Liver (tissue), 9 donors: ENCODE data around the gene UNCX. TPM values are rescaled to one million over a fixed set of nuclear protein-coding genes. Genes with fewer than 3 reads are reported as not detected.

ENCODE experiments used
- DNase-seq: peaks from one replicate; pipeline ENCODE4 v3.0.0-alpha.2; 2017; ENCODE audit warnings: low spot score
- H3K27ac ChIP-seq, 2 donors: one replicate each; pipeline ENCODE4 v1.7.0; 2013; ENCODE audit warnings: inconsistent platforms in 2 of 2, low read length in 2 of 2, control low read depth in 1 of 2, low read depth in 1 of 2, mild to moderate bottlenecking in 1 of 2
- H3K27me3 ChIP-seq, 4 donors: one replicate each; pipeline versions ENCODE4 v1.6.1 to v1.7.0; 2013; ENCODE audit warnings: low read length in 3 of 4, inconsistent platforms in 1 of 4, mild to moderate bottlenecking in 1 of 4, moderate library complexity in 1 of 4; ENCODE audit not compliant: control insufficient read depth in 4 of 4, insufficient read depth in 4 of 4
- H3K36me3 ChIP-seq, 4 donors: one replicate each; pipeline versions ENCODE4 v1.6.1 to v1.7.0; 2013; ENCODE audit warnings: low read length in 3 of 4, mild to moderate bottlenecking in 3 of 4, low read depth in 1 of 4, moderate library complexity in 1 of 4; ENCODE audit not compliant: control insufficient read depth in 4 of 4, insufficient read depth in 3 of 4
- H3K4me1 ChIP-seq, 4 donors: one replicate each; pipeline versions ENCODE4 v1.6.1 to v1.7.0; 2013; ENCODE audit warnings: low read length in 3 of 4, mild to moderate bottlenecking in 3 of 4, moderate library complexity in 1 of 4; ENCODE audit not compliant: control insufficient read depth in 4 of 4, insufficient read depth in 4 of 4
- H3K4me3 ChIP-seq, 3 donors: one replicate each; pipeline versions ENCODE4 v1.6.1 to v1.7.0; 2013; ENCODE audit warnings: low read length in 3 of 3, control low read depth in 1 of 3, low read depth in 1 of 3, mild to moderate bottlenecking in 1 of 3
- H3K9ac ChIP-seq, 2 donors: one replicate each; pipeline ENCODE4 v1.7.0; 2013; ENCODE audit warnings: low read length in 2 of 2, mild to moderate bottlenecking in 2 of 2, moderate library complexity in 2 of 2, control low read depth in 1 of 2, low read depth in 1 of 2
- H3K9me3 ChIP-seq, 4 donors: one replicate each; pipeline versions ENCODE4 v1.6.1 to v1.7.0; 2013; ENCODE audit warnings: low read length in 3 of 4; ENCODE audit not compliant: control insufficient read depth in 4 of 4
- ATF3 ChIP-seq: IDR thresholded peaks from 2 replicates; pipeline ENCODE4 v1.6.1; 2016; ENCODE audit warnings: antibody characterized with exemption
- EGR1 ChIP-seq, 2 donors: IDR thresholded peaks; 2 replicates each; pipeline ENCODE4 v1.6.1; 2016 to 2018; ENCODE audit warnings: antibody characterized with exemption in 2 of 2, low read depth in 2 of 2
- FOXA1 ChIP-seq: IDR thresholded peaks from 2 replicates; pipeline ENCODE4 v1.6.1; 2016; ENCODE audit warnings: antibody characterized with exemption
- FOXA2 ChIP-seq: IDR thresholded peaks from 2 replicates; pipeline ENCODE4 v1.6.1; 2016; ENCODE audit warnings: antibody characterized with exemption
- GABPA ChIP-seq, 2 donors: IDR thresholded peaks in 1 of 2; conservative IDR thresholded peaks in 1 of 2; 2 replicates each; pipeline ENCODE4 v1.6.1; 2016; ENCODE audit warnings: antibody characterized with exemption in 2 of 2, mild to moderate bottlenecking in 1 of 2, moderate library complexity in 1 of 2
- HNF4A ChIP-seq, 2 donors: conservative IDR thresholded peaks; 2 replicates each; pipeline ENCODE4 v1.6.1; 2016; ENCODE audit warnings: antibody characterized with exemption in 2 of 2, mild to moderate bottlenecking in 2 of 2
- HNF4G ChIP-seq: IDR thresholded peaks from 2 replicates; pipeline ENCODE4 v1.6.1; 2016; ENCODE audit warnings: antibody characterized with exemption
- JUND ChIP-seq, 2 donors: IDR thresholded peaks; 2 replicates each; pipeline ENCODE4 v1.6.1; 2016; ENCODE audit warnings: antibody characterized with exemption in 2 of 2
- NR2F2 ChIP-seq: IDR thresholded peaks from 2 replicates; pipeline ENCODE4 v1.6.1; 2016; ENCODE audit warnings: antibody characterized with exemption
- RAD21 ChIP-seq, 2 donors: IDR thresholded peaks; 2 replicates each; pipeline ENCODE4 v1.6.1; 2016; ENCODE audit warnings: antibody characterized with exemption in 2 of 2, mild to moderate bottlenecking in 2 of 2
- RXRA ChIP-seq, 2 donors: IDR thresholded peaks; 2 replicates each; pipeline ENCODE4 v1.6.1; 2017 to 2018; ENCODE audit warnings: antibody characterized with exemption in 2 of 2, mild to moderate bottlenecking in 1 of 2
- SP1 ChIP-seq: IDR thresholded peaks from 2 replicates; pipeline ENCODE4 v1.6.1; 2018; ENCODE audit warnings: antibody characterized with exemption, mild to moderate bottlenecking
- TAF1 ChIP-seq: conservative IDR thresholded peaks from 2 replicates; pipeline ENCODE4 v1.6.1; 2016; ENCODE audit warnings: antibody characterized with exemption, mild to moderate bottlenecking
- YY1 ChIP-seq: IDR thresholded peaks from 2 replicates; pipeline ENCODE4 v1.6.1; 2016; ENCODE audit warnings: antibody characterized with exemption, mild to moderate bottlenecking
- WGBS: extraction: QIAGEN DNeasy Blood & Tissue Kit; methylation state at CpG from one replicate; pipeline ENCODE4 v1.1.7; 2013; 5-methylcytosine and 5-hydroxymethylcytosine counted together
- polyA plus RNA-seq, 2 donors: library from polyadenylated mRNA; stranded (reverse) in 1 of 2; unstranded in 1 of 2; fragments of 200-250 nt in 1 of 2; fragments of >200 nt in 1 of 2; fragmentation: Nextera tagmentation in 1 of 2; extraction: Ambion mirVana in 1 of 2; gene quantifications; one replicate each; pipeline versions ENCODE4 v1.2.1 to v1.2.3, GENCODE V29; 2013 to 2015
- total RNA-seq, 2 donors: library from RNA; depleted of rRNA; stranded (reverse); fragments of >200 nt; gene quantifications; one replicate each; pipeline ENCODE4 v1.2.3, GENCODE V29; 2014
- TF ChIP-seq, protein P1 (sequence below): IDR thresholded peaks from 2 replicates; pipeline ENCODE4 v1.6.1; 2016; ENCODE audit warnings: antibody characterized with exemption
- TF ChIP-seq, protein P2 (sequence below): IDR thresholded peaks from 2 replicates; pipeline ENCODE4 v1.6.1; 2016; ENCODE audit warnings: antibody characterized with exemption
- TF ChIP-seq, protein P3 (sequence below): fragments of 150-350 bp; IDR thresholded peaks from 2 replicates; pipeline ENCODE4 v1.5.1; 2017; ENCODE audit warnings: improper control_type of control experiment, low read depth, low read length; ENCODE audit not compliant: missing input control
- donor health status: healthy.
- donor health status: healthy.
- donor health status: healthy.
- donor health status: healthy.
- donor health status: healthy.

Gene UNCX
- total and polyA plus RNA-seq, 4 donors, result not detected

- H3K36me3 ChIP-seq, result no peaks in the 10 kb centered on the region
- TF ChIP-seq JUND (IDR thresholded peaks at IDR 0.05) (no peak), HNF4A (conservative IDR thresholded peaks at IDR 0.05) (no peak), FOXA2 (no peak), SP1 (no peak), RXRA (IDR thresholded peaks at IDR 0.05) (no peak), EGR1 (IDR thresholded peaks at IDR 0.05; ENCODE audit: low read depth in 2 of 2) (no peak), GABPA (IDR thresholded peaks at IDR 0.05 in 1 of 2, conservative IDR thresholded peaks at IDR 0.05 in 1 of 2) (no peak), FOXA1 (no peak), NR2F2 (no peak)
- TF ChIP-seq, protein P1, sequence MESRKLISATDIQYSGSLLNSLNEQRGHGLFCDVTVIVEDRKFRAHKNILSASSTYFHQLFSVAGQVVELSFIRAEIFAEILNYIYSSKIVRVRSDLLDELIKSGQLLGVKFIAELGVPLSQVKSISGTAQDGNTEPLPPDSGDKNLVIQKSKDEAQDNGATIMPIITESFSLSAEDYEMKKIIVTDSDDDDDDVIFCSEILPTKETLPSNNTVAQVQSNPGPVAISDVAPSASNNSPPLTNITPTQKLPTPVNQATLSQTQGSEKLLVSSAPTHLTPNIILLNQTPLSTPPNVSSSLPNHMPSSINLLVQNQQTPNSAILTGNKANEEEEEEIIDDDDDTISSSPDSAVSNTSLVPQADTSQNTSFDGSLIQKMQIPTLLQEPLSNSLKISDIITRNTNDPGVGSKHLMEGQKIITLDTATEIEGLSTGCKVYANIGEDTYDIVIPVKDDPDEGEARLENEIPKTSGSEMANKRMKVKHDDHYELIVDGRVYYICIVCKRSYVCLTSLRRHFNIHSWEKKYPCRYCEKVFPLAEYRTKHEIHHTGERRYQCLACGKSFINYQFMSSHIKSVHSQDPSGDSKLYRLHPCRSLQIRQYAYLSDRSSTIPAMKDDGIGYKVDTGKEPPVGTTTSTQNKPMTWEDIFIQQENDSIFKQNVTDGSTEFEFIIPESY, result no peak
- 74% methylated on average over 18 of the region's 18 CpGs for WGBS
- no peak overlapping the region for H3K4me3 ChIP-seq
- no peak overlapping the region for H3K27ac ChIP-seq
- peaks cover 0 to 8% (median 3%) of the 10 kb centered on the region in 4 donors for H3K27me3 ChIP-seq
- no peaks in the 10 kb centered on the region for H3K9me3 ChIP-seq
- DNase-seq, result no peak
- no peak overlapping the region for H3K9ac ChIP-seq
- no peaks in the 10 kb centered on the region for H3K4me1 ChIP-seq
Observed at GRCh38 chr7:1214516-1214915, 18.2 kb upstream of the UNCX start.

GRCh38 chr7:1218541-1219165 lies 14.0 kb upstream of the UNCX start:
- no peaks in the 10 kb centered on the region for H3K36me3 ChIP-seq
- no peak overlapping the region for H3K4me3 ChIP-seq
- WGBS, result 73% methylated on average over 24 of the region's 24 CpGs
- H3K9me3 ChIP-seq, result no peaks in the 10 kb centered on the region
- no peak overlapping the region for H3K9ac ChIP-seq
- H3K27ac ChIP-seq, result no peak overlapping the region
- no peak for DNase-seq
- TF ChIP-seq FOXA2, result no peak
- TF ChIP-seq, protein P2, sequence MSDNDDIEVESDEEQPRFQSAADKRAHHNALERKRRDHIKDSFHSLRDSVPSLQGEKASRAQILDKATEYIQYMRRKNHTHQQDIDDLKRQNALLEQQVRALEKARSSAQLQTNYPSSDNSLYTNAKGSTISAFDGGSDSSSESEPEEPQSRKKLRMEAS, result no peak
- TF ChIP-seq, protein P1, result no peak
- TF ChIP-seq TAF1, result no peak
- H3K4me1 ChIP-seq, result no peaks in the 10 kb centered on the region
- peaks cover 0 to 11% (median 9%) of the 10 kb centered on the region in 4 donors for H3K27me3 ChIP-seq

- H3K36me3 ChIP-seq, result no peaks in the 10 kb centered on the region
- no peak for DNase-seq
- no peak overlapping the region for H3K27ac ChIP-seq
- no peak overlapping the region for H3K9ac ChIP-seq
- peaks cover 3 to 12% (median 11%) of the 10 kb centered on the region in 4 donors for H3K27me3 ChIP-seq
- no peaks in the 10 kb centered on the region for H3K4me1 ChIP-seq
- H3K9me3 ChIP-seq, result no peaks in the 10 kb centered on the region
- H3K4me3 ChIP-seq, result no peak overlapping the region
- WGBS, result 52% methylated on average over 9 of the region's 9 CpGs
- TF ChIP-seq YY1, result no peak
- no peak for TF ChIP-seq NR2F2
- no peak for TF ChIP-seq HNF4A (conservative IDR thresholded peaks at IDR 0.05)
- TF ChIP-seq HNF4G, result no peak
- TF ChIP-seq TAF1, result no peak
- TF ChIP-seq FOXA2, result no peak
- no peak for TF ChIP-seq RXRA (IDR thresholded peaks at IDR 0.05)
- TF ChIP-seq, protein P3, sequence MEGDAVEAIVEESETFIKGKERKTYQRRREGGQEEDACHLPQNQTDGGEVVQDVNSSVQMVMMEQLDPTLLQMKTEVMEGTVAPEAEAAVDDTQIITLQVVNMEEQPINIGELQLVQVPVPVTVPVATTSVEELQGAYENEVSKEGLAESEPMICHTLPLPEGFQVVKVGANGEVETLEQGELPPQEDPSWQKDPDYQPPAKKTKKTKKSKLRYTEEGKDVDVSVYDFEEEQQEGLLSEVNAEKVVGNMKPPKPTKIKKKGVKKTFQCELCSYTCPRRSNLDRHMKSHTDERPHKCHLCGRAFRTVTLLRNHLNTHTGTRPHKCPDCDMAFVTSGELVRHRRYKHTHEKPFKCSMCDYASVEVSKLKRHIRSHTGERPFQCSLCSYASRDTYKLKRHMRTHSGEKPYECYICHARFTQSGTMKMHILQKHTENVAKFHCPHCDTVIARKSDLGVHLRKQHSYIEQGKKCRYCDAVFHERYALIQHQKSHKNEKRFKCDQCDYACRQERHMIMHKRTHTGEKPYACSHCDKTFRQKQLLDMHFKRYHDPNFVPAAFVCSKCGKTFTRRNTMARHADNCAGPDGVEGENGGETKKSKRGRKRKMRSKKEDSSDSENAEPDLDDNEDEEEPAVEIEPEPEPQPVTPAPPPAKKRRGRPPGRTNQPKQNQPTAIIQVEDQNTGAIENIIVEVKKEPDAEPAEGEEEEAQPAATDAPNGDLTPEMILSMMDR, result no peak
- TF ChIP-seq ATF3, result no peak
- TF ChIP-seq RAD21 (IDR thresholded peaks at IDR 0.05), result no peak
- TF ChIP-seq, protein P1, result no peak
Observed at GRCh38 chr7:1219498-1219897, 13.2 kb upstream of the UNCX start.
